ENCODE data around the gene ASB14.
A peak's percentile ranks its signal among the peaks of the same experiment; 100 is the strongest.

Gene ASB14

GRCh38 chr3:57230006-57230405 lies 62.5 kb downstream of the ASB14 start:
- intact Hi-C loops (cut with DNase I; ENCODE audit: low total_unique reads), result loop anchor here (5.0 kb wide), 1 partner anchor 37 kb away; no protein-coding TSS in a partner anchor
- H3K27me3 ChIP-seq, result no peaks in the 10 kb centered on the region
- H3K9me3 ChIP-seq, result no peaks in the 10 kb centered on the region
- no peak overlapping the region for H3K4me3 ChIP-seq
- peak overlapping the region in 1 of 2 donors; percentile 92 for H3K27ac ChIP-seq
- TF ChIP-seq CTCF (IDR thresholded peaks at IDR 0.05), result no peak
- DNase-seq, result no peak
- no peaks in the 10 kb centered on the region for H3K36me3 ChIP-seq
- peaks cover 0 to 51% (median 21%) of the 10 kb centered on the region in 4 donors for H3K4me1 ChIP-seq

- TF ChIP-seq CTCF (IDR thresholded peaks at IDR 0.05), result no peak
- DNase-seq, result peak; percentile 47 to 74
- H3K27ac ChIP-seq, result peak overlapping the region; percentile 88 to 92
- no peaks in the 10 kb centered on the region for H3K36me3 ChIP-seq
- H3K4me3 ChIP-seq, result peak overlapping the region; percentile 77 to 89
- H3K4me1 ChIP-seq, result peaks cover 0 to 40% (median 21%) of the 10 kb centered on the region in 4 donors
- intact Hi-C loops (cut with DNase I; ENCODE audit: low total_unique reads), result loop anchor here (10.0 kb wide), 1 partner anchor 63 kb away; the partner anchor contains the start of gene IL17RD
- no peaks in the 10 kb centered on the region for H3K9me3 ChIP-seq
- H3K27me3 ChIP-seq, result no peaks in the 10 kb centered on the region
These were observed 64.3 kb downstream of the ASB14 start for GRCh38 chr3:57227930-57228751.

- Histone ChIP-seq H3K27ac (peak within 1 kb of the TSS; percentile 88 to 92), H3K9me3 (no peaks in the 10 kb centered on the region), H3K27me3 (no peaks in the 10 kb centered on the region), H3K4me1 (peaks cover 0 to 38% (median 21%) of the 10 kb centered on the region in 4 donors), H3K4me3 (peak within 1 kb of the TSS; percentile 77 to 89), H3K36me3 (no peaks in the 10 kb centered on the region)
- peak; percentile 86 to 96 for DNase-seq
- TF ChIP-seq CTCF (IDR thresholded peaks at IDR 0.05), result no peak
- intact Hi-C loops (cut with DNase I; ENCODE audit: low total_unique reads), result loop anchor here (10.0 kb wide), 1 partner anchor 63 kb away; the partner anchor contains the start of gene IL17RD
These were observed 65.1 kb downstream of the ASB14 start, which contains the start of gene APPL1 for GRCh38 chr3:57227204-57227929. APPL1 (plus strand) TSS chr3:57227729; CDS start chr3:57227884, 155 bp downstream.

GRCh38 chr3:57226176-57226575 lies 66.3 kb downstream of the ASB14 start:
- no peak for DNase-seq
- H3K27ac ChIP-seq, result no peak overlapping the region
- no peaks in the 10 kb centered on the region for H3K27me3 ChIP-seq
- H3K9me3 ChIP-seq, result no peaks in the 10 kb centered on the region
- intact Hi-C loops (cut with DNase I; ENCODE audit: low total_unique reads), result loop anchor here (10.0 kb wide), 1 partner anchor 61 kb away; the partner anchor contains the start of gene IL17RD
- peaks cover 0 to 31% (median 21%) of the 10 kb centered on the region in 4 donors for H3K4me1 ChIP-seq
- TF ChIP-seq CTCF (IDR thresholded peaks at IDR 0.05), result no peak
- no peaks in the 10 kb centered on the region for H3K36me3 ChIP-seq
- no peak overlapping the region for H3K4me3 ChIP-seq

GRCh38 chr3:57224856-57225255 lies 67.6 kb downstream of the ASB14 start:
- TF ChIP-seq CTCF (IDR thresholded peaks at IDR 0.05), result no peak
- Histone ChIP-seq H3K9me3 (no peaks in the 10 kb centered on the region), H3K27ac (no peak overlapping the region), H3K36me3 (no peaks in the 10 kb centered on the region), H3K4me3 (no peak overlapping the region), H3K27me3 (no peaks in the 10 kb centered on the region), H3K4me1 (peaks cover 0 to 18% (median 17%) of the 10 kb centered on the region in 4 donors)
- DNase-seq, result no peak
- intact Hi-C loops (cut with DNase I; ENCODE audit: low total_unique reads), result loop anchor here (10.0 kb wide), 1 partner anchor 60 kb away; the partner anchor contains the start of gene IL17RD
